GOT3 (cell line): ENCODE results near the gene BTBD19.
"Not testable (repeated sequence)": the region's sequence is repeated elsewhere in the genome, so short reads cannot be mapped to it uniquely, and the experiment has no call there.

Experiments
- DNase-seq: peaks from one replicate; lab custom pipeline; 2025; ENCODE audit warnings: mixed read lengths; lab: John Stamatoyannopoulos, UW

Gene BTBD19

GRCh38 chr1:44788120-44788860, 20.0 kb upstream of the BTBD19 start, which contains the start of gene BEST4:
TSS of gene BEST4 (minus strand) at chr1:44788170. CDS start at chr1:44787705, 465 bp downstream.
- DNase-seq: no peak

- DNase-seq: no peak
Measured at GRCh38 chr1:44790968-44791801, 17.1 kb upstream of the BTBD19 start.

- no peak for DNase-seq
Measured at GRCh38 chr1:44792736-44793502, 15.4 kb upstream of the BTBD19 start.

GRCh38 chr1:44797886-44798285, 10.4 kb upstream of the BTBD19 start:
- not testable (repeated sequence) for DNase-seq

- no peak for DNase-seq
Measured at GRCh38 chr1:44798481-44799365, 9.6 kb upstream of the BTBD19 start.

GRCh38 chr1:44799770-44800584, 8.3 kb upstream of the BTBD19 start, which contains the start of gene PLK3:
TSS of gene PLK3 (plus strand) at chr1:44800377. CDS start at chr1:44800464, 87 bp downstream.
- peak; percentile 94 for DNase-seq

GRCh38 chr1:44801491-44802305, 6.6 kb upstream of the BTBD19 start:
- no peak for DNase-seq

GRCh38 chr1:44802306-44803061, 5.8 kb upstream of the BTBD19 start:
- no peak for DNase-seq

GRCh38 chr1:44803062-44803311, 5.3 kb upstream of the BTBD19 start:
- DNase-seq: no peak

- DNase-seq: no peak
Measured at GRCh38 chr1:44803312-44804095, 4.8 kb upstream of the BTBD19 start.

- no peak for DNase-seq
Measured at GRCh38 chr1:44805311-44806024, 2.9 kb upstream of the BTBD19 start.

GRCh38 chr1:44806025-44806703, 2.2 kb upstream of the BTBD19 start:
- no peak for DNase-seq

GRCh38 chr1:44806704-44807363, 1.5 kb upstream of the BTBD19 start, which contains the start of gene DYNLT4:
TSS of gene DYNLT4 (minus strand) at chr1:44807351. CDS start at chr1:44806668, 683 bp downstream.
- no peak for DNase-seq

GRCh38 chr1:44807364-44808062, 810 bp upstream of the BTBD19 start:
- peak; percentile 96 for DNase-seq
